GM21360 (cell line): Measurements from ENCODE around the gene FKBP9.

Source experiments
- ATAC-seq: cut with Tn5 transposase; IDR thresholded peaks from one replicate; pipeline ENCODE4 v1.9.1; 2021; ENCODE audit warnings: mild to moderate bottlenecking, moderate library complexity; ENCODE audit not compliant: unreplicated experiment

FKBP9 gene

GRCh38 chr7:33054261-33054964 is 97.2 kb downstream of the FKBP9 start:
- no peak for ATAC-seq

GRCh38 chr7:33055158-33055557 is 97.9 kb downstream of the FKBP9 start:
- ATAC-seq, result no peak
